Activated CD8-positive, alpha-beta memory T cell treated with anti-CD3 and anti-CD28 coated beads, Interleukin-2, amount 50 U/mL, for 24 hours (primary cell): ENCODE results near the gene HELZ.

ENCODE experiments used
- DNase-seq: peaks from one replicate; pipeline ENCODE4 v3.0.0-alpha.2; 2020; ENCODE audit errors: extremely low read depth

HELZ gene

DNA sequence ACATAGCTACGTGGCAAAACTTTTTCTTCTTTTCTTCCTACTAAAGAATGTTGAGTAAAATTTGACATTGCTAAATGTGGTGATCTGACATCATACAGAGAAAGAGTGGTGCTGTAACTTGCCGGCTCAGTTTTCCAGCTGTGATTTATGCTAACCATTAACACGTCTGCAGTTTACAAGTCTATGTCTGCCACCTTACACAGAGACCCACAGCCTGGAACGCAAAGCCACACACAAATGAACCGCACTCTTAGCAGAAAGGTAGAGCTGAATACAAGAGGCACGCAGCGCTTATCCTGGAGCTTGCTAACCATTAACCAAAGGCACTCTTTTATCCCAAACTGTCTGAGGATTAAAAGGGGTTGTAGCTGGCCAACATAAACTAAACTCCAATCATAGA, 168.7 kb downstream of the HELZ start:
- no peak for DNase-seq

DNA sequence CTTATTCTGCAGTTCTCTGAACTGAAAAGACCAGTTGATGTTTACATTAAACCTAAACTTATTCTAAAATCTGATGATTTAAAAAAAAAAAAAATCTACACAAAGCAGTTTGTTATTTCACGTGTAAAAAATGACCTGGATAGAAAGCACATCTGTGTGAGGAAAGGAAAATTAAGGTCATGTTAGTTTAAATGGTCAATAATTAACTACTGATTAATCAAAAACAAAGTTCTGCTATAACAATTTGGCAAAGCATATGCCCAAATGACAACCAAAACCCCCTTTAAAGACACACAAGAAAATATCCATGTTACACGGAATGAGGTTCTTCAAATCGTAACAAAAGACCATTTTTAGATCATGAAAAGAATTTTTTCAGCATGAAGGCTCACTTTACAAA, 170.2 kb downstream of the HELZ start:
- DNase-seq, result no peak

DNA sequence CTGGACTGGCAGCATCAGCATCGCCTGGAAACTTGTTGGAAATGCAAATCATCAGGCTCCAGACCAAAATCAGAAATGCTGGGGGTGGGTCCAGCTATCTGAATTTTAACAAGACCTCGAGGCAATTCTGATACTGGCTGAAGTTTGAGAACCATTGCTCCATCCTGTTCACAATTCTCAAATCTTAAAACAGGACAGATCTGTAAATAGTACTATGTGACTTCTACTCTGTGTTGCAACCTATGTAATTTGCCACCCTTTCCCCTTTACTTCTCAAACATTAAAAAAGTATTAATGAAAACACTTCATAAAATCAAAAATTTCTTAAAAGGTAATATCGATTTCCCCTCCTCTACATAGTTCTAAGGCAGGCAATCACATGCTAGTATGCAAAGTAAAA, 172.1 kb downstream of the HELZ start:
- DNase-seq, result no peak

DNA sequence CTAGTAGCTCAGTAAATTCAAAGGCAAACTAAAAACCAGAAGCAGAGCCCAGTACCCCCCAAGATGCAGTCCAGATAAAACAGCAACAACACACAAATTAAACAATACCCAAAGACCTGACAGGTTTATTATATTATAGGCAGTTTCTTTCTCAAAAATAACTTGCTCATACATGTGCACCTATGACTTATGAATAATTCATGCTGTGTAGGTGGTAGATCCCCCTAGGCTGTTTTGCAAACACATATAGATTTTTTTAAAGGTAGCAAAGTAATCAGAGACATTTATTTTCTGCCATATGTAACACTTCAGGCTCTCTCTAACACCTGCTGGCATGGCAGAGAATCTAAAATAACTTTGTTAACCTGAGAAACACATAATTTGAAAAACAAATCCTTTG, 173.4 kb downstream of the HELZ start:
- no peak for DNase-seq

DNA sequence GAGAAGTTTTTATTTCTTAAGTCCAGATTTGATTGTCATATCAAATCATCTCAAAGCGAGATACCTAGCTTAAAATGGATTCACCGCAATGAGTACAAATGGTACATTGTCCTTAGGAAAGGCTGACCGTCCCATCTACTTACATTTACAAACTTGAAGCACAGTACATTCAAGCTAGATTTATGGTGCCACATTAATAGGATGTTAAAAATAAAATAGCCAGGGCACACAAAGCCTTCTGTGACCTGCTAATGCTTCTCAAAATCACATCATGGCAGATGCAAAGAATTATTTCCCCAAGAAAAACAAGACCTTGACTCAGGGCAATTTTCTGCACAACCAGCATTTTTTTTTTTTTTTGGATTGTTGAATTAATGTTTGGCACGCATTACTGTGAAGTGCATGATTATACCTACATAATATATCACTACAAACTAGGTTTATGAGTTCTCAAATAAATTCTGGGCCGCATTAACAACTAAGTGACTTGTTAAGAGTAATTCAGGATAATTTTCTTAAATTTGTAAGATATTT, 175.3 kb downstream of the HELZ start:
- DNase-seq, result no peak

DNA sequence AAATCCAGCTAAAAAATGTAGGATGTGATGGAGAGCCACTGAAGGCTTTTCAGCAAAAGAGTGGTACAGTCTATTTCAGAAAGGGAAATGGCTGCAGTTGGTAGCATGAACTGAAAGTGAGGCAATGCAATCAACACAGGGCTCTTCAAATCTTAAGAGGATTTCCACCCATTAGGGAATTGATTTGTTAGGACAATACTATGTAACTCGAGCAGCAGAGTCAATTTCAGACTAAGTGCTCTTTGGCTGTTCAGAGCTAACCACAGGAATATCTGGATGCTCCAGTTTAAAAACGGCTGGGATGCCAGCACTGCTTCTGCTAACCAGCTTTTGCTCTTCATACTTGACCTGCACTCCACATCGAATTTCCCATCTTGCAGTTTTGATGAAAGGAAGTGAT, 176.0 kb downstream of the HELZ start:
- no peak for DNase-seq

DNA sequence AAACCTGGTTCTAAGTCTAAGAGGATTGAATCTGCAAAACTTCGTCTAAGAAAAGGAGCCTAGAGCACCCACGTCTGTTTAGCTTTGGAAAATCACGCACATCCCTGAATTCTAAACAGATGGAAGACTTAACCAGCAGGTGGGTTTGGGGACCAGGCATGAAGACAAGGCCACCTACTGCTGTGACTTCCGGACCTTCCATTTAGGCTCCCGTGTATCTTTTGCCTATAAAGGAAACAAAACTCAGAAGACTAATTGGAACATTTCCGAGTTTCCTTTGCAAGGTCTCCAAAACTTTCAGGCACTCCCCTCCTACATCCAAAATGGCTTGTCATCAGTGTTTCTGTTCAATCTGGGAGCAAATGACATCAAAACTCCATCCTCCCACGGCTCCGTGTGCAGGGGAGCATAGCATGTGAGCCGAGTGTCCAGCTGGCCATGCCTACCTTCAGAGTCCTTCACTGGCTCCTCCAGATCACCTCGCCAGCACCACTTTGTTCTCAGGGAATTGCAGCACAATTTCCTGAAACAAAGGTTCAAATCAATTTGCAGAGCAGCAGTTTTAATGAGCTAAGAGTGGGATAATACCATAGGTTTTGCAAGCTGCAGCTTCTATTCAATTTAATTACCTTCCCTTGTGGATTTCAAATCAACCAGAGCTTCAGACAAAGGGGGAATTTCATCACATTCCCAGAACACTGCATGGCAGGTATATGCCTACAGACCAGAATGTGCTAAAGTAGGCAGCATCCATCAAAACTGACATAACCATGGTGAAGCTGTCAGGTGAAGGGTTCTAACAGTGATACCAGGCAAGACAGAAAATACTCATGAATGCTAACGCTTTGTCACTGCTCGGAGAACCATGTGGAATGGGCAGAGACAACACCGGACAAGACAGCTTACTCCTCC, 177.2 kb downstream of the HELZ start:
- no peak for DNase-seq

DNA sequence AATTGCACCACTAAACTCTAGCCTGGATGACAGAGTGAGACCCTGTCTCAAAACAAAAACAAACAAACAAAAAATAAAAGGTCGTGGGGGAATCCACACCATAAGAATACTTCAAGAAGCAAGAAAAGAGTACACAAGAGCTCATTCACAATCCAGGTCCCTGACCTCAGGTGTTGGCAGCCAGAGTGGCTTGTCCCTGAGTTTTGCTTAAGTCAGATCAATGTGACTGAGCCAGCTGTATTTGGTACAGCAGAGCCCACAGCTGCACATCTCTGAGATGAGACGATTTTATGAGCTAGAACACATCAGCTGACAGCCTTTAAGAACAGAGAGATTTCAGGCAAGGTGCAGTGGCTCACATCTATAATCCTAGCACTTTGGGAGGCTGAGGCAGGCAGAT, 178.3 kb downstream of the HELZ start:
- no peak for DNase-seq

DNA sequence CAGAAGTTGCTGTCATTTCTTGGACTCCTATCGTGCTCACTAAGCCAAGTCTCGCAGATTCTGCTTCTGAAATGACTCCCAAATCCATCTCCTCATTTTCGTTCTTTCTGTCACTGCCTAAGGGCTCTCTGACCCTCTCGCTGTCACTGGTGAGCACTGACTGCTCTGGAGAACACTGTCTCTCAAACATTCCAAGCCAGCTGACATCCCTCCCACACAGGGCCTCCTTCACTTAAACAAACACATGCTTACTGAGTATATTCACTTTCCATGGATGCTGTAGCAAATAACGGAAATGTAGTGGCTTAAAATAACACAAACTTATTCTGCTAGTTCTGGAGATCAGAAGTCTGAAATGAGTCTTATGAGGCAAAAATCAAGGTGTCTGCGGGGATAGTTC, 181.9 kb downstream of the HELZ start:
- DNase-seq, result no peak

DNA sequence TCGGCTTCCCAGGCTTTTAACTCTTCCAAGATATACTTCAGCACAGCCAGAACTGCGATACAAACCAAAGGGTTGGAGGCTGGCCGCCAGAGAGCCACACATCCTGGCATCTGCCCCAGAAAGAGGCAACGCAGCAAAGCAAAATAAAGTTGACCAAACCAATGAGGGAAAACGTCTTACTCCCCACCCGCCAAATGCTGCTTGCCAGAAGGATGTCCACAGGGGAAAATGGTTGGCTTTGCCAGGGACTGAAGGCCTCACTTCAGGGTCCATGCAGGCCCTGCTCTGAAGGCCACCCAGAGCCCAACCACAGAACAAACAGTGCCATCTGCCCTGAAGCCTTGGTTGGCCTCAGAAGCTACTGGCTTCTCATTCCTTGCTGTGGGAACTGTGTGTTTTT, 185.6 kb downstream of the HELZ start:
- no peak for DNase-seq

DNA sequence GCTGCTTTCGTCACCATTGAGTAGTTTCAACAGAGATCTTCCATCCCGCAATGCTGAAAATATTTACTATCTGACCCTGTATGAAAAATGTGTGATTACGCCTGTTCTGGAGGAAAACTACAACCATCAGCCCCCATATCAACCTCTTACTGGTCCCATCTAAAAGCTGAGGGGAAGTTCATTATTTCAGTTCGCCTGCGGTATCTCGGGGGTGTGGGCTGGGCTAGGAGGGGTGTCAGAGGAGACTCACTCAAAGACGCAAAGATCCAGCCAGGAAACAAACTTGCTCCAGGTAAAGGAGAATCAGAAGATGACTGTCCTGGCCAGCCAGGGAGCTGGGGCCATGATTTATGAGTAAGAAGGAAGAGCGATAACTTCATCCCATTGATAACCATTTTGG, 187.0 kb downstream of the HELZ start:
- DNase-seq, result no peak

DNA sequence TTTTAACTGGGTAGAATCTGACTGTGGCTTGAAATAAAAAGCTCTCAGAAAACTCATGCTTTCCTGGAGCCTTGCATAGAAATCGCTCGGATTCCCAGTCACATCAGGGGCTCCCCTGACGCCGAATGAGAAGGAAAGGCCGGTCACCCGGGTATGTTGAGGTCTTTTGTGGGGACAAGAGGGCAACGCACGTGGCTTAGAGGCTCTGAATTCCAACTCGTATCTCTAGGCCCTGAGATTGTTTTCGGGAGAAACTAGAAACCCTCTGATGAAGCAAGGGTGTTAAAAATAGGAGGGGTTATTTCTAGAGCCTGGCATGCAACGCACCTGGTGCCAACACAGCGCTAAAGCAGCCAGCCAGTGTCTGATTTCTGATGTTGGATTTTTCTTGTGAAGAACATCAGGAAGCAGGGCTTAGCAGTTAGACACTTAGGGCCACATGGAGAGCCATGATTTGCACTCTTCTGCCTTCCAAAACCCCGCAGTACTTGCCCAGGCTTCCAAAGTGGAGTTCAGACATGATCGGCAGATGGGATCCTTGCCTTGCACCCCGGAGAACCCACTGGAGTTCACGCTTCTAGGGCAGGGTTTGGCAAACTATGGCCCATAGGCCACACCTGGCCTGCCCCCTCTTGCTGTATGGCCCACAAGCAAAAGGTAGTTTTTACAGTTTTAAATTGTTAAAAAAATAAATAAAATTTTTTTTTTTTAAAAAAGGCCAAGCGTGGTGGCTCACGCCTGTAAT, 188.1 kb downstream of the HELZ start:
- DNase-seq, result no peak

DNA sequence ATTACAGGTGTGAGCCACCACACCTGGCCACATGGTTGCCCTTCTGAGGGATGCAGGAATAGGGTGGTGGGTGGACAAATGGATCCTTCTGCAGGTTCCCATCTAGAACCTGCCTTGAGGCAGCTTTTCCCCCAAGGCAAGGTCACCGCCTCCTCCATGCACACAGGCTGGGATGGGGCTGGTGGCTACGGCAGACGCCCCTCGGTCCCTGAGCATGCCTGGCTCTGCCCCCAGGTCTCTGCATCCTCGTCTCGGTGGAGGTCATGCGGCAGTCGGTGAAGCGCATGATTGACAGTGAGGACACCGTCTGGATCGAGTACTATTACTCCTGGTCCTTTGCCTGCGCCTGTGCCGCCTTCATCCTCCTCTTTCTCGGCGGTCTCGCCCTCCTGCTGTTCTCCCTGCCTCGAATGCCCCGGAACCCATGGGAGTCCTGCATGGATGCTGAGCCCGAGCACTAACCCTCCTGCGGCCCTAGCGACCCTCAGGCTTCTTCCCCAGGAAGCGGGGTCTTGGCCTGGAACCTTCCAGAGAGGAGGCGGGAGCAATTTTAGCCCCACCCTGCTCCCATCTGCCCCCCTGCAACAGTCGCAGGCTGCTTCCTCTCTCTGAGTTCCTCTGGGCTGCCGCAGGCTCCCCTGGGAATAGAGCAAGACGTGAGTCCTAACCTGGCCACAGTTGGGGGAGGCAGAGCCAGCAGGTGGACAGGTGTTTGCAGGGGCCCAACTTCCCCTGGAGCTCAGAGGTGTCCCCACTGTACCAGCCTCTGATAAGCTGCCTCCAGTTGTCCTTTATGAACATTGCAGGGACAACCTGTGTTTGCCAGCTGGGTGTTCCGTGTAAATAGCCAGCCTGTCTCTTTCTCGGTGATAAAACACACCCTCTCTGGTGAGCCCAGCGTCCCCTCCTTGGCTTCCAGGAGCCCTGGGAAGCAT, 188.9 kb downstream of the HELZ start:
- DNase-seq, result no peak

DNA sequence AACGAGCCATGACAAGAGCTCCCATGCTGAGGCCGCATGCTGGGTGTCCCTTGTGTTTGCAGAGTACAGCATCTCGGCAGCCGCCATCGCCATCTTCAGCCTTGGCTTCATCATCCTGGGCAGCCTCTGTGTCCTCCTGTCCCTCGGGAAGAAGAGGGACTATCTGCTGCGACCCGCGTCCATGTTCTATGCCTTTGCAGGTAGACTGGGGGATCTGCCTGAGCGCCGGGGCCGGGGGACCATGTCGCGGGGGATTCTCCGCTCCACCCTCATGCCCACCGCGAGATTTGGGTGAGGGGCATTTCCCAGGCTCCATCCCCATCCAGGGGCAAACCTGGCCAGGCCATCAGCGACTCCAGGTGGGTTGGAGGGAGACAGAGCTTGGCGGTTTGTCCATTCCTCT, 190.0 kb downstream of the HELZ start:
- no peak for DNase-seq

DNA sequence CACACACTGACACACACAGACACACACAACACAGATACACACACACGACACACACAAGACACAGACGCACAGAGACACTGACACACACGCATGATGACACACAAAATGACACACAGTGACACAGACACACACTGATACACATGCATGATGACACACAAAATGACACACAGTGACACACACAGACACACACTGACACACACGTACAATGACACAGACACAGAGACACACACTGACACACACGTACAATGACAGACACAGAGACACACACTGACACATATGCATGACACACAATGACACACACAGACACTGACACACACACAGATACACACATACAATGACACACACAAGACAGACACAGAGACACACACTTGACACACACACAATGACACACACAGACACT, 190.4 kb downstream of the HELZ start:
- no peak for DNase-seq

DNA sequence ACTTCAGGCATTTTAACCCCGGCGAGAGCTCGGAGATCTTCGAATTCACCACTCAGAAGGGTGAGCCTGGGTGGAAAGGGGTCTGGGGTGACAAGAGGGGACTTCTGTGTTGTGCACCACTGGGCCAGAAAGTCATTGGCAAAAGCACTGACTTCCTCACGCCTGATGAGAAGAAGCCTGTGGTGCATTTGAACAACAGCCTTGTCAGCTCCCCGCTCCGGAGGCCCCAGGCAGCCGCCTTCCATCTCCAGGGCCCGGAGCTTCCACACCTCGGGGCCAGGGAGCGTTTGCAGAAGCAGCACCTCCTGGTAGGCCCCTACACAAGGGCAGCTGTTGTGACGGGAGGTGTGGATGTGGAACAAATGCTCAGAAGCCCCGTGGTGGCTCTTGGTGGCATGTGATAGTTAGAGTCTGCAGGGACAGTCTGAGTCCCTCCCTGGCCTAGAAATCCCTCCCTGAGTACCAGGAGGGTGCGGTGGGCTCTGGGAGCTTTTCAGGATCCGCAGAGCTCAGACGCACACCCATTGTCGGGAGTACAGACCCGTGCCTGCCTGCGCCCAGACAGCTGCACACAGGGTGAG, 190.9 kb downstream of the HELZ start:
- no peak for DNase-seq

DNA sequence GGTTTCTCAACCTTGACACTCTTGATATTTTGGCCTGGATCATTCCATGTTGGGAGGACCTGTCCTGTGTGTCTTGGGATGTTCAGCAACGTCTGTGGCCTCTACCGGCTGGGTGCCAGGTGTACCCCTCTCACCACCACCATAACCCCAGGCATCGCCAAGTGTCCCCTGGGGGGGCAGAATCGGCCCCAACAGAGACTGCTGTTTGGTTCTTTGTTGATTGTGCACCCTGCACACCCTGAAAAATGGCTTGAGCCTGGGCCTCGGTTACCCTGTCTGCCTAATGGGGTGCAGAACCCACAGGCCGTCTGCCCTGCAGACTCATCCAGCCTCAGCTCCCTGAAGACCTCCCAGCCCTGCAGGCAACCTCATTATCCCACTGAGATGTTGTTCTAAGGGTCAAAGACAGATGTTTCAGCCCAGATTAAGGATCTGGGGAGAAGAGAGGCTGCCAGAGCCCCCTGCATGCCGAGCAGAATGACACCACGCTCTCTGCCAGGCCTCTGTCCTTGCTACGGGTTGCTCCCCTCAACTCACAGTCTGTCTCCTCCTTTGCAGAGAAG, 191.5 kb downstream of the HELZ start:
- no peak for DNase-seq

DNA sequence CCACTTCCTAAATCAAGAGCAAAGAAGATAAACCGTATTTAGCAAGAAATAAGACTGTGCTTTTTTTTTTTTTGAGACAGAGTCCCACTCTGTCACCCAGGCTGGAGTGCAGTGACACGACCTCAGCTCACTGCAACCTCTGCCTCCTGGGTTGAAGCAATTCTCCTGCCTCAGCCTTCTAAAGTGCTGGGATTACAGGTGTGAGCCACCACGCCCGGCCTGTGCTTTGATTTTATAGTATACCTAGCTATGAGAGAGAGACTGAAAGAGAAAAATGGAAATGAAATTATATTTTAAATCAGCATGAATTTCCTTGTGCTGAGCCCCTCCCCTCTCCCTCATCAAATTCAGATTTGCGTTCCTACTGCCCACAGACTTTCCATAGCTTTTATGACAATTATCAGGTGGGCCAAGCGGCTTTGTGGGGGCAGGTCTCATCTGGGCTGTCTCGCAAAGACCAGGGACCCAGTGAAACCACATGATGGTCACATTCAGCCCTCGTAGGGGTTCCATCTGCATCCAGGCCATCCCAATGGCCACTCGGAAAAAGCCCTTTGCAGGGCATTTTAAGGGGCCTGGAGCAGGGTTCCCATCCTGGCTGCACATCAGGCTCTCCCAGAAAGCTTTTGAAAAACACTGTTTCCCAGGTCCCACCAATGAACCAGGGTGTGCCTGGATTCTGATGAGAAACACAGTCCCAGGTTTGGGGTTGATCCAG, 192.1 kb downstream of the HELZ start:
- no peak for DNase-seq

DNA sequence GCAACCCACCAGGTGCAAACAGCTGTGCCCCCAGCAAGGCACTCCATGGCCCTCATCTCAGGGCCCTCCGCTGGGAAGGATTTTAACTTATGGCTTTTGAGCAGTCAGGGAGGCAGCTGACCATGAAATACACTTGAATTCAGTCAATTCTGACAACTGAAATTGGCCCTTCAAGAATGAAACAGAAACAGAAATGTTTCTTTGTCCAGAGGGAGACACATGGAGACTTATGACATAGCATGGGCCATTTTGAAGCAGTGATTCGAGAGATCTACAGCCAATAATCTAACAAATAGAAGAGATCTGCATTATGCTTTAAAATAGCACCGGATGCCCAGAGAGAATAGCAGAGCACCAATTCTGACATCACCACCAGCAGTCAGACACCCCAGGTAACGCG, 193.2 kb downstream of the HELZ start:
- no peak for DNase-seq

DNA sequence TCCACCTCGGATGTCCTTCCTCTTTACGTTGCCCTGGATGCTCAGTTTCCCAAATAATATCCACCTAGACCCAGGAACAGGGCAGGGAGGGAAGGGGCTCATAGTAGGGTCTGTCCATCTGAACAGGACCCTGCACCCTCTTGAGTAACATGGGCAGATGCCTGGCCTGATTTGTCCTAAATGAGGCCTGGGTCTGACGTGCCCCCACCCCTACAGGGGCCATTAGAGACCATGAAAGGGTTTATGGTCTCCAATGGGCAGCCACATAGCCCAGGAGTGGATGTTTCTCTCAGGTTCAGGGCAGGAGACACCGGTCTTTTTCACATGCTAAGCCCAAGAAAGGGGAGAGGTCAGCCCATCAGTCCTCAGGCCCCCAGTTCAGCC, 193.8 kb downstream of the HELZ start:
- DNase-seq, result no peak
